ENCODE results near the gene FRS2.

The FRS2 gene

DNA sequence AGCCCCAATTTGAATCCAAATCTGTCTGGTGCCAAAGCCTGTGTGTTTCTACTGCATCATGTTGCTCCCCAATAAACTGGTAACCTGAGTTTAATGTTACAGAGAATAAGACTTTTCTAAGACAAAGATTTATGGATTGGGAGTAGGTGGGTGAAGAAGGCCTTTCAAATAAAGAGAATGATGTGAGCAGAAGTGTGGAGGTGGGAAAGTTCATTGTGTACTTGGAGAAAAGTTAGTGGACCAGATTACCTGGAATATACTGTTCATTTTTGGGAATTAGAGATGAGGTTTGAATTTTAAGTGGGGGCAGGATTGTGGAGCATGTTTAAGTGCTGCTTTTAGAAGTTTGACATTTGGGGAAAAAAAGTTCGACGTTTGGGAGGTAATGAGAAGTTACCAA is 3.1 kb downstream of the FRS2 start:
- FAIRE-seq (no peak), DNase-seq (ENCODE audit: insufficient read length, low spot score) (no peak)
- TF ChIP-seq, protein P1, sequence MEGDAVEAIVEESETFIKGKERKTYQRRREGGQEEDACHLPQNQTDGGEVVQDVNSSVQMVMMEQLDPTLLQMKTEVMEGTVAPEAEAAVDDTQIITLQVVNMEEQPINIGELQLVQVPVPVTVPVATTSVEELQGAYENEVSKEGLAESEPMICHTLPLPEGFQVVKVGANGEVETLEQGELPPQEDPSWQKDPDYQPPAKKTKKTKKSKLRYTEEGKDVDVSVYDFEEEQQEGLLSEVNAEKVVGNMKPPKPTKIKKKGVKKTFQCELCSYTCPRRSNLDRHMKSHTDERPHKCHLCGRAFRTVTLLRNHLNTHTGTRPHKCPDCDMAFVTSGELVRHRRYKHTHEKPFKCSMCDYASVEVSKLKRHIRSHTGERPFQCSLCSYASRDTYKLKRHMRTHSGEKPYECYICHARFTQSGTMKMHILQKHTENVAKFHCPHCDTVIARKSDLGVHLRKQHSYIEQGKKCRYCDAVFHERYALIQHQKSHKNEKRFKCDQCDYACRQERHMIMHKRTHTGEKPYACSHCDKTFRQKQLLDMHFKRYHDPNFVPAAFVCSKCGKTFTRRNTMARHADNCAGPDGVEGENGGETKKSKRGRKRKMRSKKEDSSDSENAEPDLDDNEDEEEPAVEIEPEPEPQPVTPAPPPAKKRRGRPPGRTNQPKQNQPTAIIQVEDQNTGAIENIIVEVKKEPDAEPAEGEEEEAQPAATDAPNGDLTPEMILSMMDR (IDR thresholded peaks at IDR 0.05; ENCODE audit: insufficient read depth, missing control alignments) = no peak

DNA sequence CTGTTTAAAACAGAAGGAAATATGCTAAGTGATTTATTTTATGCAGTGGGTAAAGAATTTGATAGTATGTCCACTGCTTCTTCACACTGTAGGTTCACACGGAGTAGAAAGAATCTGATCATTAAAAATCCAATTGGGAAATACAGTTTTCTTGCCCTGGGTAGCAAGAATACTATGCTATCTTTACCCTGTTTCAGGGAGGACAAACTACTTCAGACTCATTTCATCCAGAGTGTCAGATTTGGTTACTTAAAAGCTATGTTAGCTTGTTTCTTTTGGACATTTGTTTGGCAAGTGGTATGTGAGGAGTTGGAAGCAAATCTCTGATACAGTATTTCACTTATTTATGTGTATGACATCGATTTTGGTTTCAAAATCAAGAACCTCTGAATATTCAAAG is 4.3 kb downstream of the FRS2 start:
- TF ChIP-seq, protein P1 (IDR thresholded peaks at IDR 0.05; ENCODE audit: insufficient read depth, missing control alignments) = no peak
- FAIRE-seq (no peak), DNase-seq (ENCODE audit: insufficient read length, low spot score) (no peak)

DNA sequence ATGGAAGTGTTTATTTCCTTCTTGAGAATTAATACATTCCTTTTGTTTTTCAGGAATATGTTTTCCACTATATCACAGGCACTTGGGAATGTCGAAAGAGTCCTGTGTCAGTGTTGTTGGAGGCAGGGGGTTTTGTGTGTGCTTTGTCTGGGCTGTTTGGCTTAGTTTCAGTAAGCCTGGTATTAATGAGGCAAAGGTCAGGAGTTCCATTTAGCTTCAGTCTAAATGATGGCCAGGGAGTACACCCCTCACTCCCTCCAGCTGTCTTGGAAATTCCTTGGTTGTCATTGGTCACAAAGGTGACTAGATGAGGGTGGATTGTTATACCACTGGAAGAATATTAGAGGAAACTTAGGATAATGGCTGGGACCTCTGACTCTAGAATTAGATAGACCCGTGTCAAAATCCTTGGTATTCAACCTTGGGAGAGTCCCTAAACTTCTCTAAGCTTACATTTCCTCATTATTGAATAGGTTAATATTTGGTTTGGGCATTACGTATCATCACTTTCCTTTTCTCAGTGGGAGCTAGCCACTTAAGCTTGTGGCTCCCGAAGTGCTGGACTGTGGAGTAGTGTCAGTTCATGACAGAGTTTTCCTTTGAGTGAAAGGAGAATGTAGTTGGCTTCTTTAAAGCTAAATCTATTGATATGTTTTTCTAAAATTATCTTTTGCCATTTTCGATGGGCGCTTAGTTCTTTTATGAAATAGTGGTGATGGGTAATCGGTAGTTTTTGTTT is 5.2 kb downstream of the FRS2 start:
- DNase-seq (ENCODE audit: insufficient read length, low spot score) = no peak

DNA sequence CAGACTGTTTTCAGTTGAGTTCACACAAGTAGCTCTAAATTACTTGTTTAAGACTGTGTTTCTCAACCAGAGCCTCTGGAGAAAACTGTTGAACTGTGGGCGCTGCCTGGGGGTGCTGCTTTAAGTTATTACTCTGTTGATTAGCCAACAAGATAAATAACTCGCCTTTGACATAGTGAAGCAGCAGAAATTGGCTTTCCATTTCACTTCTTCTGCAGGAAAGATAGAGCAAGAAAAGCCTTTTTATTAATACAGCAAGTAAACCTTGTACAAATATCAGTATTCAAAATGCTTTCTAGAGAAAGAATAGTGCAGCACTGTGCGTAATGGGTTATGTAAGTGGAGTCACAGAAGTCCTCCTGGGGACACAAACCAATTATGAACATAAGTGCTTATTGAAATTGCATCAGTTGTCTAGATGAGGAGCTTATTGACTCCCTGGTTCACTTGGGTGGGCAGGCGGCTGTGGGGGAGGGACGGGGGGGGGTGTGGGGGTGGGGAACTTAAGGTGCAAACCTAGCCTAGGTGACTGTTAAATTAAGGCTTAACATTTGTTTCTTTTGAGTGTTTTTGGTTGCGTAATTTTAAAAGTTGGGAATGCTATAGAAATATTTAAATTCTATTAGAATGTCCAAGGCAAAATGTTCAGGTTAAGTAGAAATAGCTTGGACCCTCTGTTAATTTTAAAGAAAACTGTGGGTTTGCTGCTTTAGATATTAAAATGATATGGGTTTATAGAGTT is 6.3 kb downstream of the FRS2 start:
- TF ChIP-seq, protein P1 (IDR thresholded peaks at IDR 0.05; ENCODE audit: insufficient read depth, missing control alignments) = no peak
- FAIRE-seq (no peak), DNase-seq (ENCODE audit: insufficient read length, low spot score) (no peak)

More for the DNA sequence above, 5.2 kb downstream of the FRS2 start:
- no peak for FAIRE-seq
- TF ChIP-seq, protein P1 (IDR thresholded peaks at IDR 0.05; ENCODE audit: insufficient read depth, missing control alignments) = no peak

DNA sequence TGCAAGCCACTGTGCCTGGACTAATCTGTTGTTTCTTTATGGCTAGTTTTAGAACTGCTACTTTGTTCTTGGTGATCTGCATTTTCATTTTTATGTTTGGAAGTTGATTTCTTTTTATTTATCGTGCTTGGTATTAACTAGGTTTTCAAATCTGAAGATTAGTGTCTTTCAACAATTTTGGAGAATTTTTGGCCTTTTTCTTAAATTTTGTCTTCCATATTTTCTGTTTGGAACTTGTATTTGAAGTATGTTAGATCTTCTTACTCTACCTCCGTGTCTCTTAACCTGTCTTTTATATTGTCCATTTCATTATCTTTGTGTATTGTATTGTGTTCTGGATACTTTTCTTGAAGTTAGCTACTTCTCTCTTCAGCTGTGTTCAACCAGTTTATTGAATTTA is 9.5 kb downstream of the FRS2 start:
- TF ChIP-seq, protein P1 (IDR thresholded peaks at IDR 0.05; ENCODE audit: insufficient read depth, missing control alignments) = no peak
- no peak for DNase-seq (ENCODE audit: insufficient read length, low spot score)
- FAIRE-seq = no peak

DNA sequence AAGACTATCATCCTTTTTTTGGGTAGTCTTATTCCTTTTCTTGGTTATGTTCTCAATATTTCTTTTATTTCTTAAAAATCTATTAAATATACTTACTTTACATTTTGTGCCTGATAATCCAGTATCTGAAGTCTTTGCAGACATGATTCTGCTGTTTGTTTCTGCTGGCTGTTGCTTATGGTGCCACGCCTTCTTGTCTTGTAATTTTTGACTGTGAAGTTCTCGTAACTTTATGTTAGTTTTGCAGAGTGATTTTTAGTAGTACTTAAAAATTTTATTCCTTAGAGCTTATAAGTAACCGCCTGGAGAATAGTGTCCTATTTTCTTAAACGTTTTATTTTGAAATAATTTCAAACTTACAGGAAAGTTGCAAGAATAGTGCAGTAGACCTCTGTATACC is 10.5 kb downstream of the FRS2 start:
- FAIRE-seq = no peak

More for the DNA sequence above, 10.5 kb downstream of the FRS2 start:
- TF ChIP-seq, protein P1 (IDR thresholded peaks at IDR 0.05; ENCODE audit: insufficient read depth, missing control alignments) = no peak
- no peak for DNase-seq (ENCODE audit: insufficient read length, low spot score)

Data from D721Med (cell line).